WTC11 (cell line): Measurements from ENCODE around the gene CALML4. TPM values are rescaled to one million over a fixed set of nuclear protein-coding genes. Genes with fewer than 3 reads are reported as not detected.

Source experiments
- ATAC-seq: fragments of 200-7000 bp; cut with Tn5 transposase; 2 replicates; pipeline ENCODE4 v1.10.0; 2021; ENCODE audit warnings: mild to moderate bottlenecking, moderate library complexity
- CTCF ChIA-PET: fragments of 300-600 bp; sonication (Branson Sonifier 250); formaldehyde crosslinking; loops from one replicate; lab custom pipeline; 2021; ENCODE audit warnings: antibody characterized with exemption; lab: Charles Lee
- POLR2A ChIA-PET: fragments of 350-600 bp; sonication (Branson Sonifier 250); formaldehyde crosslinking; loops from one replicate; lab custom pipeline; 2021; ENCODE audit warnings: antibody characterized with exemption; lab: Charles Lee
- DNase-seq: peaks from one replicate; pipeline ENCODE4 v3.0.0; 2021; ENCODE audit warnings: low spot score
- H3K27ac Mint-ChIP-seq: 2 replicates; pipeline ENCODE4 v1.8.0; 2021; ENCODE audit warnings: mixed read lengths
- H3K27me3 Mint-ChIP-seq: 2 replicates; pipeline ENCODE4 v1.8.0; 2021; ENCODE audit warnings: low read depth, mild to moderate bottlenecking, moderate library complexity, mixed read lengths
- H3K36me3 Mint-ChIP-seq: 2 replicates; pipeline ENCODE4 v1.8.0; 2021; ENCODE audit warnings: mixed read lengths
- H3K4me1 Mint-ChIP-seq: 2 replicates; pipeline ENCODE4 v1.8.0; 2022; ENCODE audit warnings: mixed read lengths
- H3K4me3 Mint-ChIP-seq: 2 replicates; pipeline ENCODE4 v1.8.0; 2021; ENCODE audit warnings: mild to moderate bottlenecking, moderate library complexity, mixed read lengths
- H3K9me3 Mint-ChIP-seq: 2 replicates; pipeline ENCODE4 v1.8.0; 2021; ENCODE audit warnings: mixed read lengths
- ATF1 ChIP-seq: sonication (generic); formaldehyde crosslinking; IDR thresholded peaks from 2 replicates; pipeline ENCODE4 v1.8.1; 2023; ENCODE audit warnings: mild to moderate bottlenecking, moderate library complexity, missing genetic modification reagents
- ATF3 ChIP-seq: sonication (generic); formaldehyde crosslinking; conservative IDR thresholded peaks from 2 replicates; pipeline ENCODE4 v1.8.1; 2022; ENCODE audit warnings: mild to moderate bottlenecking, missing genetic modification reagents
- CDX4 ChIP-seq: fragments of 250-450 bp; sonication (Bioruptor Pico); IDR thresholded peaks from 2 replicates; pipeline ENCODE4 v1.9.0; 2021; ENCODE audit warnings: moderate library complexity, mild to moderate bottlenecking, inconsistent platforms, borderline replicate concordance
- CREB1 ChIP-seq: sonication (generic); formaldehyde crosslinking; IDR thresholded peaks from 2 replicates; pipeline ENCODE4 v1.8.0; 2023; ENCODE audit warnings: mild to moderate bottlenecking, missing genetic modification reagents
- CREM ChIP-seq: sonication (generic); formaldehyde crosslinking; IDR thresholded peaks from 2 replicates; pipeline ENCODE4 v1.8.1; 2022; ENCODE audit warnings: mild to moderate bottlenecking, missing genetic modification reagents, moderate library complexity
- ETV6 ChIP-seq: sonication (generic); formaldehyde crosslinking; IDR thresholded peaks from 2 replicates; pipeline ENCODE4 v1.8.1; 2022; ENCODE audit warnings: mild to moderate bottlenecking, missing genetic modification reagents
- FOXK1 ChIP-seq: sonication (generic); formaldehyde crosslinking; IDR thresholded peaks from 2 replicates; pipeline ENCODE4 v1.8.0; 2022; ENCODE audit warnings: mild to moderate bottlenecking, moderate library complexity, missing genetic modification reagents
- JAZF1 ChIP-seq: fragments of 250-450 bp; sonication (Bioruptor Pico); IDR thresholded peaks from 2 replicates; pipeline ENCODE4 v1.9.0; 2021; ENCODE audit warnings: moderate library complexity, mild to moderate bottlenecking, inconsistent platforms
- MAX ChIP-seq: sonication (generic); formaldehyde crosslinking; IDR thresholded peaks from 2 replicates; pipeline ENCODE4 v1.8.0; 2022; ENCODE audit warnings: mild to moderate bottlenecking, missing genetic modification reagents
- MYBL2 ChIP-seq: sonication (generic); formaldehyde crosslinking; IDR thresholded peaks from 2 replicates; pipeline ENCODE4 v1.8.1; 2023; ENCODE audit warnings: mild to moderate bottlenecking, moderate library complexity, missing genetic modification reagents
- NFE2L1 ChIP-seq: sonication (generic); formaldehyde crosslinking; IDR thresholded peaks from 2 replicates; pipeline ENCODE4 v1.8.1; 2023; ENCODE audit warnings: missing genetic modification reagents
- NFYB ChIP-seq: sonication (generic); formaldehyde crosslinking; conservative IDR thresholded peaks from 2 replicates; pipeline ENCODE4 v1.8.0; 2022; ENCODE audit warnings: low read depth, missing genetic modification reagents
- NR3C1 ChIP-seq: sonication (generic); formaldehyde crosslinking; conservative IDR thresholded peaks from 2 replicates; pipeline ENCODE4 v1.8.1; 2023; ENCODE audit warnings: low read depth, mild to moderate bottlenecking, missing genetic modification reagents
- OVOL2 ChIP-seq: fragments of 250-450 bp; sonication (Bioruptor Pico); IDR thresholded peaks from 2 replicates; pipeline ENCODE4 v1.9.0; 2021; ENCODE audit warnings: mild to moderate bottlenecking, borderline replicate concordance
- SMAD3 ChIP-seq: sonication (generic); formaldehyde crosslinking; IDR thresholded peaks from 2 replicates; pipeline ENCODE4 v1.8.0; 2022; ENCODE audit warnings: missing genetic modification reagents, mild to moderate bottlenecking, borderline replicate concordance
- STAT6 ChIP-seq: sonication (generic); formaldehyde crosslinking; conservative IDR thresholded peaks from 2 replicates; pipeline ENCODE4 v1.8.1; 2023; ENCODE audit warnings: mild to moderate bottlenecking, low read depth, missing genetic modification reagents, moderate library complexity
- TCF7 ChIP-seq: sonication (generic); formaldehyde crosslinking; IDR thresholded peaks from 2 replicates; pipeline ENCODE4 v1.8.0; 2022; ENCODE audit warnings: mild to moderate bottlenecking, low read depth, missing genetic modification reagents, moderate library complexity
- ZNF121 ChIP-seq: sonication (generic); formaldehyde crosslinking; IDR thresholded peaks from 2 replicates; pipeline ENCODE4 v1.8.0; 2023; ENCODE audit warnings: missing genetic modification reagents
- ZNF423 ChIP-seq: fragments of 250-450 bp; sonication (Bioruptor Pico); IDR thresholded peaks from 2 replicates; pipeline ENCODE4 v2.1.2; 2022; ENCODE audit warnings: mild to moderate bottlenecking, moderate library complexity
- ZNF532 ChIP-seq: fragments of 250-450 bp; sonication (Bioruptor Pico); IDR thresholded peaks from 2 replicates; pipeline ENCODE4 v1.9.0; 2021; ENCODE audit warnings: mild to moderate bottlenecking, borderline replicate concordance
- total RNA-seq: library from RNA; stranded (reverse); gene quantifications from 3 replicates; pipeline ENCODE4 v1.2.3, GENCODE V29; 2021

Gene CALML4
- total RNA-seq, 1 experiment from 2014 or later, result 9.8 TPM

GRCh38 chr15:68201153-68201878 lies 3.8 kb downstream of the CALML4 start:
- TF ChIP-seq MAX (CRISPR knock-in tag), result no peak
- no peak for TF ChIP-seq FOXK1 (CRISPR knock-in tag)
- TF ChIP-seq ZNF423 (CRISPR knock-in tag), result peak; percentile 85
- Mint-ChIP-seq H3K36me3 (no peaks in the 10 kb centered on the region; the same call in 1 of the 2 replicates), H3K27me3 (no peaks in the 10 kb centered on the region), H3K4me1 (peaks cover 40% of the 10 kb centered on the region), H3K4me3 (no peak overlapping the region), H3K27ac (peak overlapping the region; percentile 4; the same call in 1 of the 2 replicates), H3K9me3 (no peaks in the 10 kb centered on the region)
- DNase-seq, result no peak
- CTCF ChIA-PET, result interaction anchor here (1.0 to 1.9 kb wide), 2 partner anchors 9 to 115 kb away, joined by 3 to 11 read pairs; no protein-coding TSS in a partner anchor
- POLR2A ChIA-PET, result interaction anchor here (1.0 kb wide), 1 partner anchor 10 kb away, joined by 3 read pairs; no protein-coding TSS in a partner anchor
- ATAC-seq, result no peak

GRCh38 chr15:68200016-68200861 lies 4.9 kb downstream of the CALML4 start:
- no peaks in the 10 kb centered on the region; the same call in 1 of the 2 replicates for H3K36me3 Mint-ChIP-seq
- H3K27ac Mint-ChIP-seq, result no peak overlapping the region
- CTCF ChIA-PET, result interaction anchor here (1.9 kb wide), 1 partner anchor 10 kb away, joined by 11 read pairs; no protein-coding TSS in a partner anchor
- no peak overlapping the region for H3K4me3 Mint-ChIP-seq
- TF ChIP-seq NR3C1 (CRISPR knock-in tag), result no peak
- TF ChIP-seq ATF1 (CRISPR knock-in tag), result no peak
- no peak for TF ChIP-seq ZNF423 (CRISPR knock-in tag)
- TF ChIP-seq CREB1 (CRISPR knock-in tag), result no peak
- TF ChIP-seq ATF3, result no peak
- no peak for TF ChIP-seq NFYB
- TF ChIP-seq CDX4 (CRISPR knock-in tag), result no peak
- TF ChIP-seq TCF7 (CRISPR knock-in tag), result no peak
- TF ChIP-seq SMAD3, result no peak
- no peak for TF ChIP-seq ETV6 (CRISPR knock-in tag)
- TF ChIP-seq JAZF1, result no peak
- no peak for TF ChIP-seq FOXK1 (CRISPR knock-in tag)
- TF ChIP-seq CREM (CRISPR knock-in tag), result no peak
- no peak for TF ChIP-seq ZNF121 (CRISPR knock-in tag)
- no peak for TF ChIP-seq OVOL2 (CRISPR knock-in tag)
- no peak for TF ChIP-seq ZNF532
- TF ChIP-seq MYBL2, result no peak
- TF ChIP-seq STAT6 (CRISPR knock-in tag), result no peak
- TF ChIP-seq NFE2L1 (CRISPR knock-in tag), result no peak
- TF ChIP-seq, all 79 proteins: peak for 0
- no peak for DNase-seq
- H3K4me1 Mint-ChIP-seq, result peaks cover 30% of the 10 kb centered on the region
- H3K9me3 Mint-ChIP-seq, result no peaks in the 10 kb centered on the region
- ATAC-seq, result peak; percentile 13; the same call in 1 of the 2 replicates
- POLR2A ChIA-PET, result no interaction called here
- no peaks in the 10 kb centered on the region for H3K27me3 Mint-ChIP-seq
